Suprapubic skin (tissue), 3 donors: ENCODE data around the gene GNPTAB.
"Not testable (repeated sequence)": the region's sequence is repeated elsewhere in the genome, so short reads cannot be mapped to it uniquely, and the experiment has no call there.

Source experiments
- CTCF ChIP-seq, 2 donors: fragments of 200-600 bp in 1 of 2; fragments of 450-650 bp in 1 of 2; sonication (generic) in 1 of 2; IDR thresholded peaks; one replicate each; pipeline ENCODE4 v1.5.1; 2016 to 2019; ENCODE audit warnings: antibody characterized with exemption in 2 of 2, mild to moderate bottlenecking in 1 of 2, moderate library complexity in 1 of 2
- POLR2AphosphoS5 ChIP-seq, 3 donors: sonication (generic); formaldehyde crosslinking; IDR thresholded peaks; one replicate each; pipeline ENCODE4 v1.6.1; 2017; ENCODE audit warnings: antibody characterized with exemption in 3 of 3

- TF ChIP-seq CTCF, POLR2AphosphoS5 (IDR thresholded peaks at IDR 0.05): not testable (repeated sequence)
These were observed 96.3 kb downstream of the GNPTAB start for GRCh38 chr12:101734482-101734881.
